Muscle layer of duodenum (tissue), 2 donors: ENCODE results near the gene DMRT1.
"Not testable (repeated sequence)": the region's sequence is repeated elsewhere in the genome, so short reads cannot be mapped to it uniquely, and the experiment has no call there.

Experiments used
- H3K27ac ChIP-seq: one replicate; pipeline ENCODE4 v1.7.0; 2013; ENCODE audit warnings: mild to moderate bottlenecking, low read length
- H3K27me3 ChIP-seq: one replicate; pipeline ENCODE4 v1.7.0; 2013; ENCODE audit warnings: low read depth, mild to moderate bottlenecking, control low read depth, low read length
- H3K36me3 ChIP-seq, 2 donors: one replicate each; pipeline ENCODE4 v1.7.0; 2013; ENCODE audit warnings: low read length in 2 of 2, control low read depth in 1 of 2, mild to moderate bottlenecking in 1 of 2; ENCODE audit not compliant: insufficient read depth in 2 of 2, control insufficient read depth in 1 of 2
- H3K4me1 ChIP-seq, 2 donors: one replicate each; pipeline ENCODE4 v1.7.0; 2013; ENCODE audit warnings: low read length in 2 of 2, mild to moderate bottlenecking in 2 of 2, control low read depth in 1 of 2, moderate library complexity in 1 of 2; ENCODE audit not compliant: insufficient read depth in 2 of 2, control insufficient read depth in 1 of 2
- H3K4me3 ChIP-seq, 2 donors: one replicate each; pipeline ENCODE4 v1.7.0; 2013; ENCODE audit warnings: low read length in 2 of 2, low read depth in 1 of 2, mild to moderate bottlenecking in 1 of 2
- H3K9me3 ChIP-seq, 2 donors: one replicate each; pipeline ENCODE4 v1.7.0; 2013; ENCODE audit warnings: low read length in 2 of 2, control low read depth in 1 of 2, mild to moderate bottlenecking in 1 of 2; ENCODE audit not compliant: control insufficient read depth in 1 of 2
- donor health status: healthy.

DMRT1 gene

GRCh38 chr9:861525-861924 lies 20.0 kb downstream of the DMRT1 start:
- not testable (repeated sequence) for H3K4me1 ChIP-seq, H3K4me3 ChIP-seq, H3K27ac ChIP-seq, H3K36me3 ChIP-seq, H3K27me3 ChIP-seq, H3K9me3 ChIP-seq

GRCh38 chr9:875119-875962 lies 33.8 kb downstream of the DMRT1 start:
- Histone ChIP-seq H3K9me3 (no peaks in the 10 kb centered on the region), H3K4me3 (no peak overlapping the region), H3K4me1 (no peaks in the 10 kb centered on the region), H3K27ac (no peak overlapping the region), H3K27me3 (no peaks in the 10 kb centered on the region), H3K36me3 (no peaks in the 10 kb centered on the region)

GRCh38 chr9:876425-876824 lies 34.9 kb downstream of the DMRT1 start:
- H3K9me3 ChIP-seq: no peaks in the 10 kb centered on the region
- no peaks in the 10 kb centered on the region for H3K27me3 ChIP-seq
- no peak overlapping the region for H3K4me3 ChIP-seq
- H3K27ac ChIP-seq: no peak overlapping the region
- no peaks in the 10 kb centered on the region for H3K4me1 ChIP-seq
- H3K36me3 ChIP-seq: no peaks in the 10 kb centered on the region

DNA sequence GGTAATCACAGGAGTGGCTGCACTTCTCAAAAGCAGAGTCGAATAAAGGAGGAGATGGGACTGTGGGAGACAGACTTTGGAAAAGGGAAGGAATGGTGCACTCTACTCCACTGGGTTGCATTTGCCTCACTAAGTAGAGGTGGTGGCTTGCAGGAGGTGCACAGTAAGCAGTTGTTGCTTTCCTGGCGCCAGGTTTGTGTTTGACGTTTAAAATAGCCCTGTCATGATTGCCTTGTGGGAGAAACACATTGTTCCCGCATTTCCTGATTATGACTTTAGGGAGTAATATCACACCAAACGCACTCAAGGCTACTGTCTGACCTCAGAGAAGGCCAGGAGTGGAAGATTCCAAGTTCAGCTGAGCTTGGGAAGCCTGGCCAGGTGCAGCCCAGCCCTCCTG lies 36.7 kb downstream of the DMRT1 start:
- Histone ChIP-seq H3K27ac (no peak overlapping the region), H3K27me3 (no peaks in the 10 kb centered on the region), H3K4me3 (no peak overlapping the region)

DNA sequence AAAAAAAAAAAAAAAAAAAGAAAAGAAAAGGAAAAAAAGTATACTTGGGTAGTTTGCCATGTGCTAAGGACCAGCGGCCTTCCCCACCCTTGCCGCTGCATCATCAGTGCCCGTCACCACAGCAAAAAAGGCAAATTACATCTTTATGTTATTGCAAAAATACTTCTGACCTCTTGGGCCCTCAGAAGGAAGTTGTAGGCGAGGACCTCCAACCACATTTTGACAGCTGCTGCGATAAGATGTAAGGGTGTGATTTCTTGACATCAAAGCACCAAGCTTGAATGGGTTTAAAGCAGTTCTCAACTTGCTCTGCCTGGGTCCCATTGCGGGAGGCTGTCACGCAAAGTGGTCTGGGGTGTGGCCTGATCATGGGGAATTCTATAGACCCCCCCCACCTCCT lies 39.2 kb downstream of the DMRT1 start:
- no peak overlapping the region for H3K27ac ChIP-seq
- no peaks in the 10 kb centered on the region for H3K36me3 ChIP-seq
- no peaks in the 10 kb centered on the region for H3K4me1 ChIP-seq
- H3K4me3 ChIP-seq: no peak overlapping the region
- no peaks in the 10 kb centered on the region for H3K27me3 ChIP-seq
- H3K9me3 ChIP-seq: no peaks in the 10 kb centered on the region

More for the DNA sequence above, 36.7 kb downstream of the DMRT1 start:
- no peaks in the 10 kb centered on the region for H3K4me1 ChIP-seq
- H3K36me3 ChIP-seq: no peaks in the 10 kb centered on the region
- H3K9me3 ChIP-seq: no peaks in the 10 kb centered on the region

- H3K4me1 ChIP-seq: no peaks in the 10 kb centered on the region
Observed at GRCh38 chr9:882416-882924, 41.0 kb downstream of the DMRT1 start.

GRCh38 chr9:883011-883410 lies 41.5 kb downstream of the DMRT1 start:
- no peaks in the 10 kb centered on the region for H3K27me3 ChIP-seq
- H3K4me1 ChIP-seq: no peaks in the 10 kb centered on the region
- no peaks in the 10 kb centered on the region for H3K36me3 ChIP-seq
- no peaks in the 10 kb centered on the region for H3K9me3 ChIP-seq
- H3K27ac ChIP-seq: no peak overlapping the region
- no peak overlapping the region for H3K4me3 ChIP-seq

More at GRCh38 chr9:882416-882924, 41.0 kb downstream of the DMRT1 start:
- Histone ChIP-seq H3K36me3 (no peaks in the 10 kb centered on the region), H3K27me3 (no peaks in the 10 kb centered on the region), H3K4me3 (no peak overlapping the region), H3K9me3 (no peaks in the 10 kb centered on the region), H3K27ac (no peak overlapping the region)

GRCh38 chr9:886886-887285 lies 45.4 kb downstream of the DMRT1 start:
- no peak overlapping the region for H3K4me3 ChIP-seq
- no peak overlapping the region for H3K27ac ChIP-seq
- H3K9me3 ChIP-seq: no peaks in the 10 kb centered on the region
- no peaks in the 10 kb centered on the region for H3K36me3 ChIP-seq
- no peaks in the 10 kb centered on the region for H3K27me3 ChIP-seq
- H3K4me1 ChIP-seq: no peaks in the 10 kb centered on the region

DNA sequence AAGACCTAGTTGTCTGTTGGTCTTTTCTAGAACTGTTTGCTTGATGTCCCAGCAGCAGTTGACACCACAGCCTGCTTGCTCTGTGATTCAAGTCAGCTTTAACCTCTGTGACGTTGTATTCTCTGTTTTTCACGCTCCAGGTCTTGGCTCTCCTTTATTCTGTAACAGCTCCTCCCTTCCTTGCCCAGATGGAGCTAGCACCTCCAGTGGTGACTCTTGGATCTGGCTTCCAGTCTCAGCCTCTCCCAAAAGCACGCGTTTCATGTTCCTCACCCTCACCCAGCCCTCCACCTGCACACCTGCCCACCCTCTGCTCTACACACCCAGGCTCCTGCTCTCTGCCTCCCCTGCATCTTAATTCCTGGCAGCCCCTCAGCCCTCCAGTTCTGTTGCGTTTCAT lies 50.6 kb downstream of the DMRT1 start:
- Histone ChIP-seq H3K27ac (no peak overlapping the region), H3K27me3 (no peaks in the 10 kb centered on the region), H3K4me3 (no peak overlapping the region)

GRCh38 chr9:893115-893514 lies 51.6 kb downstream of the DMRT1 start:
- Histone ChIP-seq H3K27ac (no peak overlapping the region), H3K27me3 (no peaks in the 10 kb centered on the region), H3K36me3 (no peaks in the 10 kb centered on the region), H3K4me1 (no peaks in the 10 kb centered on the region), H3K4me3 (no peak overlapping the region), H3K9me3 (no peaks in the 10 kb centered on the region)

More for the DNA sequence above, 50.6 kb downstream of the DMRT1 start:
- H3K9me3 ChIP-seq: no peaks in the 10 kb centered on the region
- no peaks in the 10 kb centered on the region for H3K36me3 ChIP-seq
- H3K4me1 ChIP-seq: no peaks in the 10 kb centered on the region

DNA sequence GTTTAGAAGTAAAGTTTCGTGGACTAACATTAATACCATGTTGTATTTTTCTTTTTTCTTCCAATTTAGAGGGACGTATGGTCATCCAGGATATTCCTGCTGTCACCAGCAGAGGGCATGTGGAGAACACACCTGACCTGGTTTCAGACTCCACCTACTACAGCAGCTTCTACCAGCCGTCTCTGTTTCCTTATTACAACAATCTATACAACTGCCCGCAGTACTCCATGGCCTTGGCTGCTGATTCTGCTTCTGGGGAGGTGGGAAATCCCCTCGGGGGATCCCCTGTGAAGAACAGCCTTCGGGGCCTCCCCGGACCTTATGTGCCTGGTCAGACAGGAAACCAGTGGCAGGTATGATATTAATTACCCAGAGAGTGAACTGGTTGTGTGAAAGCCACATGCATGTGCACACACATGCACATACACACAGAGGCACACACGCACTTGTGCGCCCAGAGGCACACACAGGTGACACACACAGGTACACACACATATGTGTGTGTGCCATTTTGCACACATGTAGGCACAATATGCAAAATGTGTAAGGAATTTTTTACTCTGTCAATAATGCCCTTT lies 52.4 kb downstream of the DMRT1 start:
- Histone ChIP-seq H3K27ac (no peak overlapping the region), H3K27me3 (no peaks in the 10 kb centered on the region), H3K4me3 (no peak overlapping the region), H3K4me1 (no peaks in the 10 kb centered on the region), H3K36me3 (no peaks in the 10 kb centered on the region), H3K9me3 (no peaks in the 10 kb centered on the region)
